SK-N-MC (cell line): Measurements from ENCODE around the gene FRMD4A.

Source experiments
- DNase-seq: peaks from one replicate; pipeline ENCODE4 v3.0.0-alpha.2; 2011; ENCODE audit warnings: low read depth, low spot score
- H3K27ac ChIP-seq: fragments of 200-600 bp; sonication (generic); 2 replicates; pipeline ENCODE4 v1.5.1; 2016; ENCODE audit warnings: mixed run types
- H3K36me3 ChIP-seq: fragments of 200-600 bp; sonication (generic); 2 replicates; pipeline ENCODE4 v1.6.1; 2017; ENCODE audit warnings: antibody characterized with exemption, low read length, mixed read lengths; ENCODE audit not compliant: insufficient read depth
- H3K4me3 ChIP-seq: fragments of 200-600 bp; sonication (generic); 2 replicates; pipeline ENCODE4 v1.5.1; 2016
- H3K9ac ChIP-seq: fragments of 200-600 bp; sonication (generic); 2 replicates; pipeline ENCODE4 v1.8.0; 2017; ENCODE audit warnings: mixed run types, mixed read lengths; ENCODE audit not compliant: insufficient read length
- H3K9me3 ChIP-seq: fragments of 200-600 bp; sonication (generic); 2 replicates; pipeline ENCODE4 v1.6.1; 2017; ENCODE audit warnings: low read depth, mild to moderate bottlenecking, antibody characterized with exemption, low read length, moderate library complexity, mixed read lengths
- EZH2 ChIP-seq: fragments of 200-600 bp; sonication (generic); IDR thresholded peaks from one replicate; pipeline ENCODE4 v1.6.1; 2017; ENCODE audit warnings: antibody characterized with exemption
- FOXP2 ChIP-seq: optimal IDR thresholded peaks from 2 replicates; pipeline ENCODE3; 2011; ENCODE audit warnings: mild to moderate bottlenecking, moderate library complexity; ENCODE audit not compliant: insufficient read depth; ENCODE audit errors: extremely low read length, control extremely low read depth
- POLR2AphosphoS5 ChIP-seq: IDR thresholded peaks from 2 replicates; pipeline ENCODE4 v1.6.1; 2012; ENCODE audit warnings: mild to moderate bottlenecking, low read depth, low read length, borderline replicate concordance

The FRMD4A gene

GRCh38 chr10:13684252-13684791 lies 646.4 kb downstream of the FRMD4A start:
- Histone ChIP-seq H3K27ac (peak overlapping the region; percentile 54; the same call in 1 of the 2 replicates), H3K9ac (no peak overlapping the region), H3K4me3 (peak overlapping the region; percentile 69), H3K36me3 (no peaks in the 10 kb centered on the region), H3K9me3 (no peaks in the 10 kb centered on the region)
- DNase-seq = no peak
- TF ChIP-seq FOXP2 (no peak), EZH2 (no peak), POLR2AphosphoS5 (no peak)

DNA sequence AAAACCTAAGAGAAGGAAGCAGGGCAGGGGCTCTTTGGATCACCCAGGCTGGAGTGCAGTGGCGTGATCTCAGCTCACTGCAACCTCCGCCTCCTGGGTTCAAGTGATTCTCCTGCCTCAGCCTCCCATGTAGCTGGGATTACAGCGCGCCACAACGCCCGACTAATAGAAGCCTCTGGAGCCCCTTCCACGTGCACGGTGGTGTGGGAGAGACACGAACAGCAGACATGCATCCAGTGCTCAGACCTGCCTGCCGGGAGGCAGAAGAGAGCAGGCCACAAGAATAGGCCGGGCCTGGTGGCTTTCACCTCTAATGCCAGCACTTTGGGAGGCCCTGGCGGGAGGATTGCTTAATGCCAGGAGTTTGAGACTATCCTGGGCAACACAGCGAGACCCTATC lies 647.7 kb downstream of the FRMD4A start:
- Histone ChIP-seq H3K9me3 (no peaks in the 10 kb centered on the region), H3K9ac (no peak overlapping the region), H3K27ac (no peak overlapping the region), H3K36me3 (no peaks in the 10 kb centered on the region), H3K4me3 (no peak overlapping the region)
- TF ChIP-seq POLR2AphosphoS5 (no peak), FOXP2 (no peak), EZH2 (no peak)
- DNase-seq = no peak

GRCh38 chr10:13681960-13682359 lies 648.8 kb downstream of the FRMD4A start:
- H3K27ac ChIP-seq = no peak overlapping the region
- no peak for DNase-seq
- no peaks in the 10 kb centered on the region for H3K9me3 ChIP-seq
- H3K4me3 ChIP-seq = no peak overlapping the region
- no peaks in the 10 kb centered on the region for H3K36me3 ChIP-seq
- H3K9ac ChIP-seq = no peak overlapping the region
- TF ChIP-seq FOXP2 (no peak), EZH2 (no peak), POLR2AphosphoS5 (no peak)

DNA sequence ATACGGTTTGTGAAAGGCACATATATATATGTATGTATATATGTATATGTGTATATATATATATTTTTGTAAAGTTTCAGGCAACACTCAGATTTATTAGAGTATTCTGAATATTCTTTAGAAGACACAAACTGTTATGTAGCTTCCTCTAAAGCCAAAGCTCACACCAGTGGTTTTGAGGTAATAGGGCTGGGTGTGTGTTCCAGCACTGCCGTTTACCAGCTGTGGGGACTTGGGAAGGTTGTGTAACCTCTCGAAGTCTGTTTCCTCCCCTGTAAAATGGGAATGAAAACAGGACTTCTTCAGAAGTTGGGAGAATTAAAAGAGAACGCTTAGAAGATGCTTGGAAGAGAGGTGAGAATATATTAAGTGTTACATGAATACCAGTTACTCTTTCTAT lies 649.2 kb downstream of the FRMD4A start:
- TF ChIP-seq EZH2 = no peak
- TF ChIP-seq POLR2AphosphoS5 = no peak
- no peak for TF ChIP-seq FOXP2
- Histone ChIP-seq H3K27ac (no peak overlapping the region), H3K9ac (no peak overlapping the region), H3K4me3 (no peak overlapping the region), H3K36me3 (no peaks in the 10 kb centered on the region), H3K9me3 (no peaks in the 10 kb centered on the region)
- no peak for DNase-seq

DNA sequence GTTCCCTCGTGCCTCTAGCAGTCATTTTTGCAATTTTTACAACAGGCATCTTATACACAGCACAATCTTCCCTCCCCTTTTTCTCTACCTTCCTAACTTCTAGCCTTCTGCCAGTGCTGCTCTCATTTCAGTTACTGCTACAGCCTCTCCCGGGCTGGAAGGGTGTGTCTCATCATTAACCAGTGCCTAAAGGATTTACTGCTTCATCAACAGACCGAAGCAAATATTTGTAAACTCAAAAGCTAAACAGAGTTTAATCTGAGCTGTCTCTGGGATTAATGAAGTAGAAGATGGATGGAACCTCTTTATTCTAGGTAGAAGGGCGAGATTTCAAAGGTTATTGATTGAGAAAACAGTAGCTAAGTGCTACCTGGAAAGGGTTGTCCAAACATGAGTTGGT lies 649.6 kb downstream of the FRMD4A start:
- no peaks in the 10 kb centered on the region for H3K36me3 ChIP-seq

DNA sequence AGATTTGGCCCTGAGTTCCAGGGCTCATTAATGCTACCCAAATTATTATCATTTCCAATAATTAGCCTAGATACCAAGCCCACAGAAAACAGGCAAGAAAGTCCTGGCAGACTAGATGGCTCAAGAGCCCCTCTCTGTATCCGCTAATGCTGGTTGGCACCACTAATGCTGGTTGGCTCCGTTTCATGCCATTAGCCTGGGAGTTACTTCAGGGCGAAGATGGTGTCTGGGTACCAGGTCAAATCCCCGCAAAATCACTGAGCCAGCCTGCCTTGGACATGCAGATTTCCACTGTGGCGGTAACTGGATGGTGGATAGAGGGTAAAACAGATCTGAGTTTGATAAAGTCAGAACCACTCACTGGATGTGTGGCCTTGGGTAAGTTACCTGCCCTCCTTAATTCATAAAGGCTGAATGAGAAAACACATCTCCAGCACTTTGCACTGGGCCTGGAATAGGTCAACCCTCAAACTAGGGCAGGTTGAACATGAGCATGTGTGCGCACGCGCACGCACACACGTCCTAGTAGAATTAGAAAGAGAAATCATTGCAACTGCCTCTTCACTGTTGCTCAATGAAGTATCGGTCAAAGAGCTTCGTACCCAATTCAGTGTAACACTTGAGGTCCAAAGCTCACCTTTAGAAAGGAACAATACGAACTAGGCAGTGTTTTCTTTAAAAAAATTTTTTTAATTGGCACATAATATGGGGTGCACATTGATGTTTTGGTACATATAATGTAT lies 652.5 kb downstream of the FRMD4A start:
- Histone ChIP-seq H3K9me3 (no peaks in the 10 kb centered on the region), H3K9ac (no peak overlapping the region), H3K27ac (no peak overlapping the region), H3K36me3 (no peaks in the 10 kb centered on the region), H3K4me3 (no peak overlapping the region)
- TF ChIP-seq POLR2AphosphoS5 (no peak), FOXP2 (no peak), EZH2 (no peak)
- DNase-seq = no peak

More for the DNA sequence above, 649.6 kb downstream of the FRMD4A start:
- TF ChIP-seq POLR2AphosphoS5 = no peak
- TF ChIP-seq FOXP2 = no peak
- TF ChIP-seq EZH2 = no peak
- Histone ChIP-seq H3K9me3 (no peaks in the 10 kb centered on the region), H3K27ac (no peak overlapping the region), H3K9ac (no peak overlapping the region), H3K4me3 (no peak overlapping the region)
- DNase-seq = no peak

DNA sequence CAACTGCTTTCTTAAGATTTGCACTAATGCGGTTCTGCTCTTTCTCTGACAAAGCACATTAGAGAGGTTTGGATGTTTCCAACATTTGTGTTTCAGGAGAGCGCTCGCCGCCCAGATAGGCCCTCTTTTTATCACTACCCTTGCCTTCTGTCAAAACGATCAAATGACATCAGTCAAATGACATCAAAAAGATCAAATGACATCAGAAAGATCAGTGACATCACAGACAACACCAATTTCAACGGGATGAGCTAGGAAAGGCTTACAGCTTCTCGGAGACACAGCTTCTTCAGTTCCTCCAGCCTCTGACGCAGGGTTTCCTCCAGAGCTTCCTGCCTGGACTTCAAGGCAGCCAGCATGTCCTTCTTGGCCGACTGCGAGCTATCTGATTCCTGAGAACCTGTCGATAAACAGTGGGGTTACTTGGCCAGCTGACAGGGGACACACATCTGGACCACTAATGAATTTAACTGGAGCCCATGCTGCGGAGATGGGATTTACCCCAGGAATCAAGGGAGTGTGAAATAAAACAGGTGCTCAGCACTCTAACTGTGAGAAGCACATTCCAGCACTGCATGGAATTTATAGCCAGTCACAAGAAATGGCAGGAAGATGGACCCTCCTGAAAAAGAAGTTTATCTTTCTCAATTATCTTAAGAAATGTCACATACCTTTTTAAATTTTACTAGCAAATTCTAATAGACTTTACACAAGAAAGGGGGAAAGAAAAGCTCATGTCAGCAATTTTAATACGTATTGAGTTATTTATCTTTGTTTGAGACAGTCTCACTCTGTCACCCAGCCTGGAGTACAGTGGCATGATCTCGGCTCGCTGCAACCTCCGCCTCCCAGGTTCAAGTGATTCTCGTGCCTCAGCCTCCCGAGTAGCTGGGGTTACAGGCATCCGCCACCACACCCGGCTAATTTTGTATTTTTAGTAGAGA lies 655.8 kb downstream of the FRMD4A start:
- Histone ChIP-seq H3K9me3 (no peaks in the 10 kb centered on the region), H3K36me3 (no peaks in the 10 kb centered on the region), H3K27ac (no peak overlapping the region), H3K4me3 (no peak overlapping the region), H3K9ac (no peak overlapping the region)
- TF ChIP-seq POLR2AphosphoS5 = no peak
- no peak for DNase-seq

- no peak overlapping the region for H3K4me3 ChIP-seq
These were observed 657.6 kb downstream of the FRMD4A start for GRCh38 chr10:13673156-13673555.

More at GRCh38 chr10:13673156-13673555, 657.6 kb downstream of the FRMD4A start:
- TF ChIP-seq EZH2 = no peak
- Histone ChIP-seq H3K36me3 (no peaks in the 10 kb centered on the region), H3K9me3 (no peaks in the 10 kb centered on the region), H3K9ac (no peak overlapping the region), H3K27ac (no peak overlapping the region)
- no peak for DNase-seq
